K562 (cell line): ENCODE data around the gene LINGO3. TPM values are rescaled to one million over a fixed set of nuclear protein-coding genes. Genes with fewer than 3 reads are reported as not detected.

ENCODE experiments used
- CCNT2 ChIP-seq: IDR thresholded peaks from 2 replicates; pipeline ENCODE4 v1.6.1; 2011; ENCODE audit warnings: borderline replicate concordance, low read depth, mild to moderate bottlenecking, moderate library complexity, mixed read lengths, low read length; ENCODE audit not compliant: insufficient read length; ENCODE audit errors: extremely low read depth
- CLOCK ChIP-seq: fragments of 250-450 bp; sonication (Bioruptor Pico); IDR thresholded peaks from 2 replicates; pipeline ENCODE4 v1.4.0; 2020; ENCODE audit warnings: mild to moderate bottlenecking, moderate library complexity, borderline replicate concordance
- CSDE1 ChIP-seq, 2 experiments: fragments of 450-650 bp; IDR thresholded peaks; 2 replicates each; pipeline ENCODE4 v1.6.1; 2016; ENCODE audit warnings: mild to moderate bottlenecking in 1 of 2
- CUX1 ChIP-seq: fragments of 200-800 bp; sonication (Bioruptor generic); IDR thresholded peaks from 2 replicates; pipeline ENCODE4 v1.6.1; 2016; ENCODE audit warnings: missing genetic modification characterization, missing compliant biosample characterization
- ETV1 ChIP-seq: fragments of 450-650 bp; conservative IDR thresholded peaks from 2 replicates; pipeline ENCODE4 v1.6.1; 2016; ENCODE audit warnings: missing genetic modification characterization, control low read depth, low read depth, missing compliant biosample characterization
- FOXP1 ChIP-seq: sonication (generic); formaldehyde crosslinking; IDR thresholded peaks from 2 replicates; pipeline ENCODE4 v1.8.0; 2022; ENCODE audit warnings: mild to moderate bottlenecking, missing genetic modification reagents
- GABPB1 ChIP-seq: sonication (generic); formaldehyde crosslinking; IDR thresholded peaks from 2 replicates; pipeline ENCODE4 v1.8.0; 2022; ENCODE audit warnings: mild to moderate bottlenecking, missing genetic modification reagents
- HCFC1 ChIP-seq: IDR thresholded peaks from 2 replicates; pipeline ENCODE4 v1.6.1; 2012; ENCODE audit warnings: low read depth, low read length, improper control_type of control experiment
- MBD2 ChIP-seq: sonication (generic); IDR thresholded peaks from 2 replicates; pipeline ENCODE4 v1.6.1; 2016; ENCODE audit warnings: low read depth, borderline replicate concordance
- MECOM ChIP-seq: fragments of 250-450 bp; sonication (Bioruptor Pico); IDR thresholded peaks from 2 replicates; pipeline ENCODE4 v1.8.0; 2022; ENCODE audit warnings: inconsistent platforms
- MEF2A ChIP-seq: IDR thresholded peaks from 2 replicates; pipeline ENCODE4 v1.6.1; 2011; ENCODE audit warnings: low read depth, mild to moderate bottlenecking, low read length, moderate library complexity; ENCODE audit not compliant: control insufficient read depth
- MIER1 ChIP-seq: fragments of 450-650 bp; IDR thresholded peaks from 2 replicates; pipeline ENCODE4 v1.6.1; 2016; ENCODE audit warnings: antibody characterized with exemption, mild to moderate bottlenecking, low read depth
- MYBL2 ChIP-seq, 2 experiments: fragments of 450-650 bp in 1 of 2; sonication (generic) in 1 of 2; formaldehyde crosslinking in 1 of 2; IDR thresholded peaks; 2 replicates each; pipeline versions ENCODE4 v1.6.1 to v1.8.1; 2017 to 2022; ENCODE audit warnings: borderline replicate concordance in 1 of 2, inconsistent platforms in 1 of 2, low read depth in 1 of 2, mild to moderate bottlenecking in 1 of 2, missing genetic modification reagents in 1 of 2, moderate library complexity in 1 of 2
- NCOA2 ChIP-seq, 2 experiments: fragments of 450-650 bp; IDR thresholded peaks; 2 replicates each; pipeline ENCODE4 v1.6.1; 2018; ENCODE audit warnings: mild to moderate bottlenecking in 2 of 2, moderate library complexity in 1 of 2; ENCODE audit not compliant: partially characterized antibody in 2 of 2
- NFXL1 ChIP-seq: fragments of 450-650 bp; formaldehyde crosslinking; IDR thresholded peaks from 2 replicates; pipeline ENCODE4 v1.4.0; 2021; ENCODE audit warnings: mild to moderate bottlenecking
- RNF2 ChIP-seq: sonication (generic); IDR thresholded peaks from 2 replicates; pipeline ENCODE4 v1.6.1; 2016
- STAT5B ChIP-seq: fragments of 250-450 bp; sonication (Bioruptor Pico); IDR thresholded peaks from 2 replicates; pipeline ENCODE4 v1.8.0; 2021; ENCODE audit warnings: mild to moderate bottlenecking, inconsistent platforms
- TFAP4 ChIP-seq: sonication (generic); formaldehyde crosslinking; IDR thresholded peaks from 2 replicates; pipeline ENCODE4 v1.8.0; 2022; ENCODE audit warnings: missing genetic modification reagents, mild to moderate bottlenecking, moderate library complexity, borderline replicate concordance
- ZNF184 ChIP-seq: sonication (generic); formaldehyde crosslinking; IDR thresholded peaks from 2 replicates; pipeline ENCODE4 v1.5.0; 2020; ENCODE audit warnings: missing genetic modification reagents
- polyA plus RNA-seq, 8 experiments: library from polyadenylated mRNA; depleted of rRNA in 4 of 8; stranded (reverse) in 5 of 8; unstranded in 3 of 8; fragments of >200 nt; fragmentation: Nextera tagmentation in 2 of 8; fragmentation: Illumina TruSeq in 1 of 8; extraction: Ambion mirVana in 2 of 8; extraction: Trizol in 1 of 8; gene quantifications; 2 replicates each; pipeline versions ENCODE4 v1.2.1 to v1.2.3, GENCODE V29; 2011 to 2014; ENCODE audit warnings: inconsistent platforms in 1 of 8, missing spikeins in 1 of 8
- total RNA-seq, 7 experiments: library from RNA; depleted of rRNA in 6 of 7; stranded (reverse); fragments of >200 nt in 6 of 7; fragmentation: Illumina TruSeq in 2 of 7; extraction: Trizol in 2 of 7; gene quantifications; 2 replicates each; pipeline versions ENCODE4 v1.2.1 to v1.2.3, GENCODE V29; 2011 to 2021; ENCODE audit warnings: low replicate concordance in 1 of 7

The LINGO3 gene
- total and polyA plus RNA-seq, 9 of the 15 experiments (the other 6 are each of a cell fraction or from before 2014, with no cell fraction given): 0.03 to 0.05 (median 0.03) TPM; not detected in 6

- TF ChIP-seq CCNT2 (peak; percentile 99), MEF2A (no peak), MECOM (CRISPR knock-in tag) (no peak), FOXP1 (0 out of 2 replicates have a peak, but pooled peaks have one; percentile 47), STAT5B (CRISPR knock-in tag) (no peak), MBD2 (peak; percentile 79), TFAP4 (CRISPR knock-in tag) (peak; percentile 89), MYBL2 (IDR thresholded peaks at IDR 0.05; ENCODE audit: low read depth) (no peak), MYBL2 (CRISPR knock-in tag; IDR thresholded peaks at IDR 0.05; ENCODE audit: borderline replicate concordance) (no peak), ZNF184 (CRISPR knock-in tag) (no peak), RNF2 (no peak), GABPB1 (CRISPR knock-in tag) (peak; percentile 99), CLOCK (CRISPR knock-in tag) (no peak), MIER1 (no peak), CSDE1 (IDR thresholded peaks at IDR 0.05) (no peak), CUX1 (CRISPR knock-in tag) (no peak), HCFC1 (peak; percentile 95), NCOA2 (IDR thresholded peaks at IDR 0.05; ENCODE audit: partially characterized antibody in 2 of 2) (no peak), ETV1 (tag) (peak; percentile 82), NFXL1 (CRISPR knock-in tag) (no peak; the same call in 1 of the 2 replicates)
Measured at GRCh38 chr19:2273356-2274184, 34.4 kb downstream of the LINGO3 start (continued).
